IMR-90 (cell line): ENCODE data around the gene MLYCD. TPM values are rescaled to one million over a fixed set of nuclear protein-coding genes. Genes with fewer than 3 reads are reported as not detected.

Source experiments
- ATAC-seq: fragments of 200-7000 bp; cut with Tn5 transposase; 2 replicates; pipeline ENCODE4 v1.9.1; 2020; ENCODE audit warnings: low read depth, mild to moderate bottlenecking, moderate library complexity
- BruUV-seq: library from RNA; stranded (reverse); fragments of 400-500 nt; replicated peaks from 2 replicates; lab custom pipeline; 2021; lab: Mats Ljungman, UMichigan
- CTCF ChIA-PET: fragments of 300-600 bp; formaldehyde crosslinking; extraction: SDS; loops from one replicate; lab custom pipeline; 2021; ENCODE audit warnings: antibody characterized with exemption; lab: Yijun Ruan, JAX
- POLR2A ChIA-PET: fragments of 300-600 bp; sonication (Branson Sonifier 250); formaldehyde crosslinking; loops from one replicate; lab custom pipeline; 2022; ENCODE audit warnings: antibody characterized with exemption; ENCODE audit not compliant: unreplicated experiment; lab: Charles Lee
- DNase-seq: peaks from one replicate; pipeline ENCODE4 v3.0.0; 2013
- H2AFZ ChIP-seq: replicated peaks from 2 replicates; pipeline ENCODE3; 2013; ENCODE audit warnings: low read length, mild to moderate bottlenecking; ENCODE audit not compliant: poor library complexity
- H2AK5ac ChIP-seq: 2 replicates; pipeline ENCODE4 v1.6.1; 2013; ENCODE audit warnings: low read depth, low read length, inconsistent platforms
- H2AK9ac ChIP-seq: replicated peaks from 2 replicates; pipeline ENCODE3; 2013; ENCODE audit warnings: mild to moderate bottlenecking, low read depth, low read length, moderate library complexity; ENCODE audit not compliant: poor library complexity
- H2BK120ac ChIP-seq: 2 replicates; pipeline ENCODE4 v1.6.1; 2013; ENCODE audit warnings: low read depth, low read length, inconsistent platforms
- H2BK15ac ChIP-seq: 3 replicates; pipeline ENCODE4 v1.6.1; 2013; ENCODE audit warnings: low read depth, low read length, inconsistent platforms
- H2BK20ac ChIP-seq: 2 replicates; pipeline ENCODE4 v1.6.1; 2013; ENCODE audit warnings: low read depth, mild to moderate bottlenecking, inconsistent platforms, low read length, moderate library complexity
- H2BK5ac ChIP-seq: 2 replicates; pipeline ENCODE4 v1.6.1; 2013; ENCODE audit warnings: mild to moderate bottlenecking, low read depth, low read length, inconsistent platforms; ENCODE audit not compliant: poor library complexity, severe bottlenecking
- H3K14ac ChIP-seq: replicated peaks from 2 replicates; pipeline ENCODE4 v1.6.1; 2013; ENCODE audit warnings: low read depth, low read length, inconsistent platforms
- H3K18ac ChIP-seq: 2 replicates; pipeline ENCODE4 v1.6.1; 2013; ENCODE audit warnings: low read depth, low read length, control low read depth
- H3K23ac ChIP-seq: 2 replicates; pipeline ENCODE4 v1.6.1; 2013; ENCODE audit warnings: low read depth, low read length, inconsistent platforms
- H3K27ac ChIP-seq: 2 replicates; pipeline ENCODE4 v1.5.1; 2013; ENCODE audit warnings: mild to moderate bottlenecking, control low read depth, low read length; ENCODE audit not compliant: insufficient read depth
- H3K27me3 ChIP-seq: 2 replicates; pipeline ENCODE4 v1.6.1; 2013; ENCODE audit warnings: low read length; ENCODE audit not compliant: control insufficient read depth, insufficient read depth
- H3K36me3 ChIP-seq: 2 replicates; pipeline ENCODE4 v1.6.1; 2013; ENCODE audit warnings: low read length, mixed read lengths; ENCODE audit not compliant: control insufficient read depth, insufficient read depth
- H3K4ac ChIP-seq: 2 replicates; pipeline ENCODE4 v1.6.1; 2013; ENCODE audit warnings: low read depth, low read length, inconsistent platforms
- H3K4me1 ChIP-seq: 2 replicates; pipeline ENCODE4 v1.6.1; 2013; ENCODE audit warnings: low read length, mixed read lengths; ENCODE audit not compliant: control insufficient read depth, insufficient read depth
- H3K4me2 ChIP-seq: 2 replicates; pipeline ENCODE4 v1.6.1; 2013; ENCODE audit warnings: low read depth, mild to moderate bottlenecking, control low read depth, low read length, moderate library complexity
- H3K4me3 ChIP-seq: 2 replicates; pipeline ENCODE4 v1.5.1; 2013; ENCODE audit warnings: low read depth, mild to moderate bottlenecking, control low read depth, low read length, moderate library complexity; ENCODE audit not compliant: insufficient read depth
- H3K56ac ChIP-seq: 2 replicates; pipeline ENCODE4 v1.6.1; 2013; ENCODE audit warnings: low read length, inconsistent platforms; ENCODE audit not compliant: insufficient read depth; ENCODE audit errors: extremely low read depth
- H3K79me1 ChIP-seq, 2 experiments: 2 replicates each; pipeline ENCODE4 v1.6.1; 2013; ENCODE audit warnings: low read length in 2 of 2, inconsistent platforms in 1 of 2, low read depth in 1 of 2
- H3K9ac ChIP-seq: 2 replicates; pipeline ENCODE4 v1.6.1; 2013; ENCODE audit warnings: low read depth, low read length, control low read depth
- H3K9me1 ChIP-seq: 2 replicates; pipeline ENCODE4 v1.6.1; 2013; ENCODE audit warnings: low read length, inconsistent platforms; ENCODE audit not compliant: insufficient read depth
- H3K9me3 ChIP-seq: 2 replicates; pipeline ENCODE4 v1.6.1; 2013; ENCODE audit warnings: low read length; ENCODE audit not compliant: control insufficient read depth, insufficient read depth
- H4K20me1 ChIP-seq: 2 replicates; pipeline ENCODE4 v1.6.1; 2013; ENCODE audit warnings: low read length, inconsistent platforms; ENCODE audit not compliant: insufficient read depth
- H4K5ac ChIP-seq: 2 replicates; pipeline ENCODE4 v1.6.1; 2013; ENCODE audit warnings: mild to moderate bottlenecking, low read depth, low read length, control low read depth
- H4K8ac ChIP-seq, 2 experiments: 2 replicates each; pipeline ENCODE4 v1.6.1; 2013; ENCODE audit warnings: low read depth in 2 of 2, low read length in 2 of 2, control low read depth in 1 of 2, inconsistent platforms in 1 of 2
- H4K91ac ChIP-seq: 2 replicates; pipeline ENCODE4 v1.6.1; 2013; ENCODE audit warnings: low read depth, low read length, inconsistent platforms; ENCODE audit not compliant: insufficient read depth
- BHLHE40 ChIP-seq: fragments of 150-350 bp; IDR thresholded peaks from 2 replicates; pipeline ENCODE4 v1.6.1; 2016; ENCODE audit warnings: mild to moderate bottlenecking, low read depth, low read length
- CEBPB ChIP-seq: IDR thresholded peaks from 2 replicates; pipeline ENCODE4 v1.6.1; 2012; ENCODE audit warnings: low read depth, low read length, improper control_type of control experiment
- CHD1 ChIP-seq: IDR thresholded peaks from 2 replicates; pipeline ENCODE4 v1.6.1; 2012; ENCODE audit warnings: low read depth, low read length, improper control_type of control experiment
- CTCF ChIP-seq: conservative IDR thresholded peaks from 2 replicates; pipeline ENCODE4 v1.5.1; 2012; ENCODE audit warnings: mild to moderate bottlenecking, low read depth, low read length, improper control_type of control experiment
- FOS ChIP-seq: fragments of 150-350 bp; IDR thresholded peaks from 2 replicates; pipeline ENCODE4 v1.6.1; 2016; ENCODE audit warnings: low read depth, low read length
- MAFK ChIP-seq: IDR thresholded peaks from 2 replicates; pipeline ENCODE4 v1.6.1; 2012; ENCODE audit warnings: low read depth, low read length, improper control_type of control experiment
- MXI1 ChIP-seq: IDR thresholded peaks from 2 replicates; pipeline ENCODE4 v1.6.1; 2012; ENCODE audit warnings: low read depth, mild to moderate bottlenecking, low read length, moderate library complexity, borderline replicate concordance
- NFE2L2 ChIP-seq: fragments of 150-350 bp; IDR thresholded peaks from 2 replicates; pipeline ENCODE4 v1.6.1; 2016; ENCODE audit warnings: low read depth, mild to moderate bottlenecking, low read length
- POLR2A ChIP-seq: IDR thresholded peaks from 2 replicates; pipeline ENCODE4 v1.6.1; 2012; ENCODE audit warnings: mild to moderate bottlenecking, low read depth, low read length
- RAD21 ChIP-seq: IDR thresholded peaks from 2 replicates; pipeline ENCODE4 v1.6.1; 2012; ENCODE audit warnings: low read length, improper control_type of control experiment
- RFX5 ChIP-seq: IDR thresholded peaks from 2 replicates; pipeline ENCODE4 v1.8.0; 2012; ENCODE audit warnings: low read depth, mild to moderate bottlenecking, low read length, moderate library complexity
- SMC3 ChIP-seq: fragments of 150-350 bp; IDR thresholded peaks from 2 replicates; pipeline ENCODE4 v1.6.1; 2016; ENCODE audit warnings: low read depth, mild to moderate bottlenecking, antibody characterized with exemption, low read length, moderate library complexity
- WGBS, 2 experiments: methylation state at CpG; one replicate each; pipeline versions ENCODE4 v1.1.5 to v1.1.7; 2013; ENCODE audit warnings: missing lambda C conversion rate in 2 of 2; ENCODE audit not compliant: insufficient read length in 1 of 2; ENCODE audit errors: extremely low coverage in 2 of 2; 5-methylcytosine and 5-hydroxymethylcytosine counted together
- dilution Hi-C: fragments of 300-500 bp; cut with HindIII; formaldehyde crosslinking; loops from one replicate; pipeline ENCODE4 v1.14.3; 2018; ENCODE audit warnings: low sequenced_read_pairs; ENCODE audit not compliant: unreplicated experiment
- in situ Hi-C: fragments of 300-500 bp; cut with MboI; formaldehyde crosslinking; loops from 3 replicates; pipeline ENCODE4 v1.14.3; 2019; ENCODE audit warnings: low sequenced_read_pairs, inconsistent platforms, mixed read lengths
- intact Hi-C: fragments of 100-400 bp; cut with micrococcal nuclease; formaldehyde crosslinking; loops from 2 replicates; pipeline ENCODE4 v1.10.0; 2022
- polyA plus RNA-seq, 3 experiments: library from polyadenylated mRNA; depleted of rRNA; stranded (reverse); fragments of >200 nt; gene quantifications; 2 replicates each; pipeline ENCODE4 v1.2.3, GENCODE V29; 2012; ENCODE audit warnings: low replicate concordance in 1 of 3
- total RNA-seq: library from RNA; depleted of rRNA; stranded (reverse); fragments of >200 nt; gene quantifications from 2 replicates; pipeline ENCODE4 v1.2.3, GENCODE V29; 2012
- TF ChIP-seq, protein P1 (sequence below): fragments of 150-350 bp; IDR thresholded peaks from 2 replicates; pipeline ENCODE4 v1.6.1; 2017; ENCODE audit warnings: mild to moderate bottlenecking, antibody characterized with exemption, low read length, low read depth

Gene MLYCD
- total and polyA plus RNA-seq, 2 of the 4 experiments (the other 2 are of a cell fraction): 1.9 to 2.7 TPM

- dilution Hi-C loops (no loop called here), in situ Hi-C loops (no loop called here)
- POLR2A ChIA-PET: no interaction called here
These were observed 33.4 kb downstream of the MLYCD start for GRCh38 chr16:83932304-83932703.

More at GRCh38 chr16:83932304-83932703, 33.4 kb downstream of the MLYCD start:
- no peak overlapping the region for H3K27ac ChIP-seq
- no peak overlapping the region for H2BK20ac ChIP-seq
- peaks cover 8% of the 10 kb centered on the region for H3K4me1 ChIP-seq
- H2BK120ac ChIP-seq: no peak overlapping the region
- no peaks in the 10 kb centered on the region for H3K36me3 ChIP-seq
- H3K4ac ChIP-seq: no peak overlapping the region
- no peaks in the 10 kb centered on the region; the same call in 1 of the 2 replicates for H3K27me3 ChIP-seq
- H3K79me1 ChIP-seq: no peaks in the 10 kb centered on the region
- H3K9me1 ChIP-seq: no peaks in the 10 kb centered on the region
- no peak overlapping the region for H2BK15ac ChIP-seq
- H4K8ac ChIP-seq: no peak overlapping the region
- no peaks in the 10 kb centered on the region for H3K9me3 ChIP-seq
- H3K18ac ChIP-seq: no peak overlapping the region
- ATAC-seq (no peak), DNase-seq (no peak)
- no peak overlapping the region for H2AFZ ChIP-seq
- H2BK5ac ChIP-seq: no peak overlapping the region
- no peak overlapping the region for H2AK5ac ChIP-seq
- TF ChIP-seq SMC3 (no peak), NFE2L2 (no peak), RFX5 (no peak), RAD21 (no peak), MAFK (no peak), MXI1 (no peak), POLR2A (no peak), CEBPB (no peak), CTCF (no peak), FOS (no peak), BHLHE40 (no peak), CHD1 (no peak)
- TF ChIP-seq, protein P1, sequence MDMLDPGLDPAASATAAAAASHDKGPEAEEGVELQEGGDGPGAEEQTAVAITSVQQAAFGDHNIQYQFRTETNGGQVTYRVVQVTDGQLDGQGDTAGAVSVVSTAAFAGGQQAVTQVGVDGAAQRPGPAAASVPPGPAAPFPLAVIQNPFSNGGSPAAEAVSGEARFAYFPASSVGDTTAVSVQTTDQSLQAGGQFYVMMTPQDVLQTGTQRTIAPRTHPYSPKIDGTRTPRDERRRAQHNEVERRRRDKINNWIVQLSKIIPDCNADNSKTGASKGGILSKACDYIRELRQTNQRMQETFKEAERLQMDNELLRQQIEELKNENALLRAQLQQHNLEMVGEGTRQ: no peak
- no peak overlapping the region for H3K9ac ChIP-seq
- H2AK9ac ChIP-seq: no peak overlapping the region
- no peak overlapping the region for H4K5ac ChIP-seq
- no TSS peak for BruUV-seq
- H3K14ac ChIP-seq: no peak overlapping the region
- intact Hi-C loops: no loop called here
- H3K56ac ChIP-seq: no peak overlapping the region
- no peak overlapping the region for H3K4me2 ChIP-seq
- H3K23ac ChIP-seq: no peak overlapping the region
- WGBS, 2 experiments: 77% methylated on average over 6 of the region's 11 CpGs; no CpG with 5 or more reads in 1 of the 2 experiments
- CTCF ChIA-PET: no interaction called here
- H4K20me1 ChIP-seq: no peaks in the 10 kb centered on the region
- H3K4me3 ChIP-seq: no peak overlapping the region
- H4K91ac ChIP-seq: no peak overlapping the region
